Measurements from ENCODE around the gene HNRNPA0.

Gene HNRNPA0

DNA sequence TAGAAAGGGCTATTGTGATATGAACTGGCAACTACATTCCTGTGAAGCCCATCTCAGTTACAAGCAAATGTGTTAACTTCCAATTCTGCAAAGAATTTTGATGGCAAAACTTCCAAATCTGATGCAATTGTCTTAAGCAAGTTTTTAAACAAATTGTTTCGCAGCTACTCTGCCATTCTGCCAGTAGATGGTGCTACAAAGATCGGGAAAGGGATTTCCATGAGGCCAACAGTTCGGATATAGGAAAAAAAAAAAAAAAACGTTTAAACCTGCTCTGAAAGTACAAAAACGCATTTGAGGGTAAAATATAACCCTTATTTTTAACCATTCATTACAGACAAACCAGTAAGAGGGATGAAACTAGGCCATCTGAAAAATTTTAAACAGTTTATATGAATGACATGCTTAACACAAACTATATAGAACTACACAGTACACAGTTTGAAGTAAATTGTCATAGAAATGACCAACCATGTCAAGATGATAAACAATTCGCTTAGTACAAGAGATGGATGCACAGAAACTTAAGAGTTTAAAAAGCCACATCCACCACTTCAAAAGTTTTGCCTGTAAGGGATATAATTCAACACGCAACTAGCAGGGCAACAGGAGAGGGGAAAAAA lies 2.2 kb downstream of the HNRNPA0 start:
- H2BK120ac ChIP-seq (ENCODE audit: low read depth, low read length), result no peak overlapping the region
- H2AK5ac ChIP-seq (ENCODE audit: low read depth, low read length), result no peak overlapping the region
- H3K27me3 ChIP-seq (ENCODE audit: control insufficient read depth in 3 of 3, insufficient read depth in 3 of 3, low read depth in 1 of 3, low read length in 3 of 3), result peaks cover 0 to under 1% (median 0%) of the 10 kb centered on the region in 3 experiments
- peaks cover 4 to 42% of the 10 kb centered on the region in 2 donors for H3K36me3 ChIP-seq (replicated peaks in 1 of 2; ENCODE audit: control insufficient read depth in 2 of 2, insufficient read depth in 2 of 2, low read length in 2 of 2)
- no peak overlapping the region for H2BK5ac ChIP-seq (ENCODE audit: low read length)
- no peak overlapping the region for H2BK15ac ChIP-seq (ENCODE audit: low read length)
- no peak overlapping the region for H2AFZ ChIP-seq (ENCODE audit: low read length)
- peak overlapping the region; percentile 77 to 100 for H3K4me3 ChIP-seq (ENCODE audit: low read length in 2 of 2)
- peak; percentile 45 for DNase-seq (ENCODE audit: low spot score)
- H2BK12ac ChIP-seq (ENCODE audit: low read length), result no peak overlapping the region
- peaks cover 0 to 8% of the 10 kb centered on the region in 2 donors for H3K4me1 ChIP-seq (ENCODE audit: control insufficient read depth in 2 of 2, insufficient read depth in 1 of 2, low read depth in 1 of 2, low read length in 2 of 2)
- no peak overlapping the region for H3K23ac ChIP-seq (ENCODE audit: low read depth, low read length, poor library complexity)
- H3K14ac ChIP-seq (ENCODE audit: low read length), result no peak overlapping the region
- no peak overlapping the region for H4K8ac ChIP-seq (ENCODE audit: low read depth, low read length)
- H3K9me3 ChIP-seq (replicated peaks in 1 of 2; ENCODE audit: control insufficient read depth in 2 of 2, insufficient read depth in 1 of 2, low read depth in 1 of 2, low read length in 2 of 2), result no peaks in the 10 kb centered on the region
- no CpG with 5 or more reads among the region's 7 CpGs for WGBS, 2 donors (ENCODE audit: extremely low coverage in 2 of 2, insufficient read length in 2 of 2, insufficient replicate concordance in 1 of 2)
- H3K18ac ChIP-seq (ENCODE audit: low read length), result no peak overlapping the region
- H3K4me2 ChIP-seq (ENCODE audit: insufficient read depth, low read length, poor library complexity, severe bottlenecking), result peak overlapping the region; percentile 56
- H4K91ac ChIP-seq (ENCODE audit: low read depth, low read length, poor library complexity), result no peak overlapping the region
- no peak overlapping the region for H3K27ac ChIP-seq (replicated peaks; ENCODE audit: low read length)
- H3K4ac ChIP-seq (ENCODE audit: low read length), result no peak overlapping the region
- no peaks in the 10 kb centered on the region for H3K79me1 ChIP-seq (ENCODE audit: low read depth, low read length)
- no peak overlapping the region for H3K9ac ChIP-seq (ENCODE audit: low read depth, low read length, poor library complexity)

DNA sequence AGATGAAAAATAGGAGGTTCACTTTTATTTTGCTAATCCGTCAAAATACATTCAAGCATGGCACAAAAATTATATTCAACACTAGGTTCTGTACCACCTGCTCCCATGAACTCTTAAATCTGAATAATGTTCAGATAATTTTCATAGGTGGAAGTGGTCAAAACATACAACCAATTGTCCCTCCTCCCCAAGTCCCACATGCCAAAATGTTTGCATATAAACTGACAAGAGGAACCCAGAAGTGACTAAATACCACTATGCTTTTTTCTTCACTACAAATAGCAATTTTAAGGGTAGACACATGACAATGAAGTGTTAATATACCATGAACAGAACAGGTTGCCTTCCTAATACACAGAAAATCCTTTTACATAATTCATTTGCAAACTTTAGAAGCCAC lies 3.7 kb downstream of the HNRNPA0 start:
- no peak overlapping the region for H4K8ac ChIP-seq (ENCODE audit: low read depth, low read length)
- H3K4ac ChIP-seq (ENCODE audit: low read length), result no peak overlapping the region
- H3K18ac ChIP-seq (ENCODE audit: low read length), result no peak overlapping the region
- H3K4me1 ChIP-seq (ENCODE audit: control insufficient read depth in 2 of 2, insufficient read depth in 1 of 2, low read depth in 1 of 2, low read length in 2 of 2), result peaks cover 0 to 8% of the 10 kb centered on the region in 2 donors
- no peaks in the 10 kb centered on the region for H3K9me3 ChIP-seq (replicated peaks in 1 of 2; ENCODE audit: control insufficient read depth in 2 of 2, insufficient read depth in 1 of 2, low read depth in 1 of 2, low read length in 2 of 2)
- H3K79me1 ChIP-seq (ENCODE audit: low read depth, low read length), result no peaks in the 10 kb centered on the region
- no peak overlapping the region for H3K27ac ChIP-seq (replicated peaks; ENCODE audit: low read length)
- no peak for DNase-seq (ENCODE audit: low spot score)
- WGBS, 2 donors (ENCODE audit: extremely low coverage in 2 of 2, insufficient read length in 2 of 2, insufficient replicate concordance in 1 of 2), result no CpG with 5 or more reads among the region's 1 CpG
- H2AK5ac ChIP-seq (ENCODE audit: low read depth, low read length), result no peak overlapping the region
- H2BK12ac ChIP-seq (ENCODE audit: low read length), result no peak overlapping the region
- no peak overlapping the region for H3K9ac ChIP-seq (ENCODE audit: low read depth, low read length, poor library complexity)
- H2BK120ac ChIP-seq (ENCODE audit: low read depth, low read length), result no peak overlapping the region
- no peaks in the 10 kb centered on the region for H3K27me3 ChIP-seq (ENCODE audit: control insufficient read depth in 3 of 3, insufficient read depth in 3 of 3, low read depth in 1 of 3, low read length in 3 of 3)
- H3K23ac ChIP-seq (ENCODE audit: low read depth, low read length, poor library complexity), result no peak overlapping the region
- H4K91ac ChIP-seq (ENCODE audit: low read depth, low read length, poor library complexity), result no peak overlapping the region
- H2AFZ ChIP-seq (ENCODE audit: low read length), result no peak overlapping the region
- no peak overlapping the region for H3K4me2 ChIP-seq (ENCODE audit: insufficient read depth, low read length, poor library complexity, severe bottlenecking)
- no peak overlapping the region for H2BK5ac ChIP-seq (ENCODE audit: low read length)
- H3K36me3 ChIP-seq (replicated peaks in 1 of 2; ENCODE audit: control insufficient read depth in 2 of 2, insufficient read depth in 2 of 2, low read length in 2 of 2), result peaks cover 4 to 42% of the 10 kb centered on the region in 2 donors
- H2BK15ac ChIP-seq (ENCODE audit: low read length), result no peak overlapping the region
- no peak overlapping the region for H3K4me3 ChIP-seq (ENCODE audit: low read length in 2 of 2)
- no peak overlapping the region for H3K14ac ChIP-seq (ENCODE audit: low read length)

DNA sequence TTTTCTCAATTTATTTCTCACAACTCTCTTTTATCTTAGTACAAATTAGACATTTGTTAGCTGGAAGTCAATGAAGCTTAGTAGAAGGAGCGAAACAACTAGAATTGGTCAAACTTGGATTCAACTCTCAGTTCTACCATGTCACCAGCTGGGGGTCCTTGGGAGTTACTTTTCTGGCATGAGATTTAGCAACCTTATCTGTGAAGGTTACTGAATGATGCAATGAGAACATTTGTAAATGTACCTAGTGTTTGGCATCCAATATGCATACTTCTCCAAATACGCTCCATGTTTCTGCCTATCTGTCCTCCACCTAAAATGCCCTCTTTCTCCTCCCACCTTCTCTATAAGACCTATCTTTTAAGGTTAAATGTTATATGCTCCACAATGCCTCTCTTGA lies 6.3 kb downstream of the HNRNPA0 start:
- Histone ChIP-seq H2AK5ac (ENCODE audit: low read depth, low read length) (no peak overlapping the region), H2BK5ac (ENCODE audit: low read length) (no peak overlapping the region), H3K4ac (ENCODE audit: low read length) (no peak overlapping the region), H3K14ac (ENCODE audit: low read length) (no peak overlapping the region), H3K9me3 (replicated peaks in 1 of 2; ENCODE audit: control insufficient read depth in 2 of 2, insufficient read depth in 1 of 2, low read depth in 1 of 2, low read length in 2 of 2) (no peaks in the 10 kb centered on the region), H2BK12ac (ENCODE audit: low read length) (no peak overlapping the region), H2BK120ac (ENCODE audit: low read depth, low read length) (no peak overlapping the region), H3K79me1 (ENCODE audit: low read depth, low read length) (no peaks in the 10 kb centered on the region), H3K27ac (replicated peaks; ENCODE audit: low read length) (no peak overlapping the region), H3K4me3 (ENCODE audit: low read length in 2 of 2) (no peak overlapping the region), H3K9ac (ENCODE audit: low read depth, low read length, poor library complexity) (no peak overlapping the region), H3K4me1 (ENCODE audit: control insufficient read depth in 2 of 2, insufficient read depth in 1 of 2, low read depth in 1 of 2, low read length in 2 of 2) (peaks cover 0 to 5% of the 10 kb centered on the region in 2 donors), H2AFZ (ENCODE audit: low read length) (no peak overlapping the region), H3K4me2 (ENCODE audit: insufficient read depth, low read length, poor library complexity, severe bottlenecking) (no peak overlapping the region), H3K36me3 (replicated peaks in 1 of 2; ENCODE audit: control insufficient read depth in 2 of 2, insufficient read depth in 2 of 2, low read length in 2 of 2) (peaks cover 1 to 36% of the 10 kb centered on the region in 2 donors), H4K8ac (ENCODE audit: low read depth, low read length) (no peak overlapping the region), H3K27me3 (ENCODE audit: control insufficient read depth in 3 of 3, insufficient read depth in 3 of 3, low read depth in 1 of 3, low read length in 3 of 3) (no peaks in the 10 kb centered on the region), H3K23ac (ENCODE audit: low read depth, low read length, poor library complexity) (no peak overlapping the region), H4K91ac (ENCODE audit: low read depth, low read length, poor library complexity) (no peak overlapping the region), H3K18ac (ENCODE audit: low read length) (no peak overlapping the region), H2BK15ac (ENCODE audit: low read length) (no peak overlapping the region)
- WGBS, 2 donors (ENCODE audit: extremely low coverage in 2 of 2, insufficient read length in 2 of 2, insufficient replicate concordance in 1 of 2), result no CpG with 5 or more reads among the region's 2 CpGs
- no peak for DNase-seq (ENCODE audit: low spot score)

DNA sequence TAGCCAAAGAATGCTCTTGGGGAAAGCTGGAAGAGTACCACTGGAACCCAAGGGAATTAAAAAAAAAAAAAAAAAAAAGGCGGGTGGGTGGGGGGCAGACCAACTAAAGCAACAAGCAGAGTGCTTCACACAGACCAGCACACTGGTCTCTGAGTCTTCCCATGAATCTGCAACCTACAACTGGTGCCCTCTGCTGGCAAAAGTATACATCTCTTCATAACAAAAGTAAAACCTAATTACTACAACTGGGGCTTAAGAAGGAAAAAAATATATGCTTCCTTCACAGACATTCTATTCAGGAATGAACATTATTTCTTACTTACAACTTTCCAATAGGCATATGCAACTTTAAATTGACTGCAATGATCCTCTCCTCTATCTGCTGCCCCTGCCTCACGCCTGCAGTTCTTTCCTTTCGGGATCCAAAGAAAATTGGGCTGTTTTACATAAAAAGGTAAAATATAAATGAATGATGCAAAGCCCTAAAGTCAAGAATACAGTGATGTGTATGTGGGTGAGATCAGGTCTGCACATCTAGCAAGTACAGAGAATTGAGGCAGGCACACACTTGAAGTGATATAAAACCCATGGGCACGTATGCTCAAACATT lies 11.0 kb downstream of the HNRNPA0 start:
- DNase-seq (ENCODE audit: low spot score), result peak; percentile 64
- Histone ChIP-seq H3K23ac (ENCODE audit: low read depth, low read length, poor library complexity) (no peak overlapping the region), H3K4me3 (ENCODE audit: low read length in 2 of 2) (no peak overlapping the region), H2BK120ac (ENCODE audit: low read depth, low read length) (no peak overlapping the region), H3K9me3 (replicated peaks in 1 of 2; ENCODE audit: control insufficient read depth in 2 of 2, insufficient read depth in 1 of 2, low read depth in 1 of 2, low read length in 2 of 2) (no peaks in the 10 kb centered on the region), H2AK5ac (ENCODE audit: low read depth, low read length) (no peak overlapping the region), H3K4me2 (ENCODE audit: insufficient read depth, low read length, poor library complexity, severe bottlenecking) (no peak overlapping the region), H3K4ac (ENCODE audit: low read length) (no peak overlapping the region), H3K9ac (ENCODE audit: low read depth, low read length, poor library complexity) (no peak overlapping the region), H3K27me3 (ENCODE audit: control insufficient read depth in 3 of 3, insufficient read depth in 3 of 3, low read depth in 1 of 3, low read length in 3 of 3) (no peaks in the 10 kb centered on the region), H3K27ac (replicated peaks; ENCODE audit: low read length) (no peak overlapping the region), H2BK5ac (ENCODE audit: low read length) (no peak overlapping the region), H3K18ac (ENCODE audit: low read length) (no peak overlapping the region), H2BK12ac (ENCODE audit: low read length) (no peak overlapping the region), H2BK15ac (ENCODE audit: low read length) (no peak overlapping the region), H4K8ac (ENCODE audit: low read depth, low read length) (no peak overlapping the region), H2AFZ (ENCODE audit: low read length) (no peak overlapping the region), H3K4me1 (ENCODE audit: control insufficient read depth in 2 of 2, insufficient read depth in 1 of 2, low read depth in 1 of 2, low read length in 2 of 2) (no peaks in the 10 kb centered on the region), H3K36me3 (replicated peaks in 1 of 2; ENCODE audit: control insufficient read depth in 2 of 2, insufficient read depth in 2 of 2, low read length in 2 of 2) (no peaks in the 10 kb centered on the region), H3K14ac (ENCODE audit: low read length) (no peak overlapping the region), H4K91ac (ENCODE audit: low read depth, low read length, poor library complexity) (no peak overlapping the region), H3K79me1 (ENCODE audit: low read depth, low read length) (no peaks in the 10 kb centered on the region)
- WGBS, 2 donors (ENCODE audit: extremely low coverage in 2 of 2, insufficient read length in 2 of 2, insufficient replicate concordance in 1 of 2), result no CpG with 5 or more reads among the region's 4 CpGs

Data from neuronal stem cell (in vitro differentiated cells).